GM18861 (cell line): ENCODE measurements around the gene ZNF891.

Experiments
- ATAC-seq: cut with Tn5 transposase; IDR thresholded peaks from one replicate; pipeline ENCODE4 v1.9.1; 2021; ENCODE audit not compliant: unreplicated experiment

Gene ZNF891

GRCh38 chr12:133130038-133130807 lies at the start of gene ZNF891, which contains the start of gene ZNF10:
TSS of gene ZNF891 (minus strand) at chr12:133130274. CDS start at chr12:133121918, 8,356 bp downstream.
TSS of gene ZNF10 (plus strand) at chr12:133130627. CDS start at chr12:133144493, 13,866 bp downstream.
- peak; percentile 90 for ATAC-seq

GRCh38 chr12:133174901-133175300 lies 44.8 kb upstream of the ZNF891 start:
- no peak for ATAC-seq

GRCh38 chr12:133172491-133172890 lies 42.4 kb upstream of the ZNF891 start:
- ATAC-seq, result no peak

DNA sequence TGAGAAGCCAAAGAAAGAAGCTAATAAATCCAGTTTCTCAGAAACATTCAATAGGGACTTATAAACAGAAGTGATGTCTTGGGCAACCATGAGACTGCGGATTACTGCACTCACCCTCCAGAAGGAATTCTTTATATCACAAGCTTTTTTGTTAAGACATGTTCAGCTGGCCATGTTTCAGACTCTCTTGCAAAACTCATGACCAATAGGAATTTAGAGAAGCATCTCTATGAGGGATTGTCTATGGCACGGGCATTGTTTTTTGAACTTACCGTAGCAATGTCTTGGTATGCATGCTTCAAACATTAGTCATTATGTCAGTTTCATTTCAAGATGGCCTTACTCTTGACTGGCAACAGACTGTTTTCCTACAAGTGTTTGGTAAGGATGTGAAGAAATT lies 35.7 kb upstream of the ZNF891 start:
- ATAC-seq, result no peak

- no peak for ATAC-seq
Measured at GRCh38 chr12:133156125-133156690, 26.1 kb upstream of the ZNF891 start.

GRCh38 chr12:133145981-133146380 lies 15.9 kb upstream of the ZNF891 start:
- ATAC-seq, result no peak

GRCh38 chr12:133135747-133136146 lies 5.7 kb upstream of the ZNF891 start:
- no peak for ATAC-seq

DNA sequence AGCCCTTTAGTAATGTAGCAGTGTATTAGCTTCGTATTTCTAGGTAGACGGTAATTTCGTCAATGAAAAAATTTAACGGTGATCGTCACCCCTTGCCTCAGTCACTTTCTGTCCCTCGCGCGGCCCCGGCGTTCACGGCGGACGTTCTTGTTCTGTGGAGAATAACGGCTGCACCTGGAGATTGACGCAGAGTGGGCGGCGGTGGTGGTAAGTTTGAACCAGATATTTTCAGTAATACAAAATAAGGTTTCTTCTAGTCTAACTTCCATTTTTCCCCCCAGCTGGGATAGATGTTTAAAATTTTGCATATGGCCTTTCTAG lies 694 bp upstream of the ZNF891 start:
- ATAC-seq, result peak; percentile 2

DNA sequence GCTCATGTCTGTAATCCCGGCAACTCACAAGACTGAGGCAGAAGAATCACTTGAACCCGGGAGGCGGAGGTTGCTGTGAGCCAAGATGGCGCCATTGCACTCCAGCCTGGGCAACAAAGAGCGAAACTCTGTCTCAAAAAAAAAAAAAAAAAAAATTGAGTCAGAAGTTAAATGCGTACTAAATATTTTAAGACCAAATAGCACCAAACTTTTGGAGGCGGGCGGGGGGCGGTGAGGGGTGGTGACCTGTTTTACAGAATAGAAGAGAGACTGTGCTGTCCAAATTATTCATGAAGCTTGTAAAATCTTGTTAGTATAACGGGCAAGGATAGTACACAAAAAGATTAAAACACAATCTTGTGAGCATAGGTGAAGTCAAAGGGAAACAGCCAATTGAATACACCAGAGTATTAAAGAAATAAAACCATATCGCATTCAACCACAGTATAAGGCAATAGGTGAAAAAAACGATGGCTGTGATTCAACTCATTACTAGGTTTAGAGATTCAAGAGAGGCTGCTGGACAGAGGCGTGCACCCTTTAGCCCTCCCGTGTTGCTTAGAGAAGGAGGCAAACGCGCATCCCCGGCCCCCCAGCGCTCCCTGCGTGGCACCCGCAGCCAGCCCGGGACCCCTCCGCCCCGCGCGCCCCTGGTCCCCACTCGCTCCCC lies 571 bp downstream of the ZNF891 start:
- ATAC-seq, result no peak

- ATAC-seq, result no peak
Measured at GRCh38 chr12:133124674-133125073, 5.4 kb downstream of the ZNF891 start.

GRCh38 chr12:133120385-133121191 lies 9.5 kb downstream of the ZNF891 start:
- ATAC-seq, result no peak

- ATAC-seq, result no peak
Measured at GRCh38 chr12:133108150-133108549, 21.9 kb downstream of the ZNF891 start.

DNA sequence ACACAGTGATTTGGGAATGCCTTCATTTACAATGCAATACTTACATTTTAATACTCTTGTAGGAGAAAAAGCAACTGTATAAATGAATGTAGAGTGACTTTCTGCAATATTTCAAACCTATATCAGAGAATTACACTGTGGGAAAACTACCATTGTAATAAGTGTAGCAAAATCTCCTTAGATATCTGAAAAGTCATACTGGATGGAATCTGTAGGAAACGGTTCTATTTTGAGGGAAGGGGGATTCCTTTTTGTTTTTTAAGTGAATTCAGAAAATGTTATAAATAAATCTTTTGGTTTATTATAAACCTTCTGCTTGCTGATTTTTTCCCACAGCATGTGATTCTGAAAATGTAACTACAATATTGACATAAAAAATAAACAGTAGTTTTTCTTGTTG lies 23.0 kb downstream of the ZNF891 start:
- no peak for ATAC-seq

DNA sequence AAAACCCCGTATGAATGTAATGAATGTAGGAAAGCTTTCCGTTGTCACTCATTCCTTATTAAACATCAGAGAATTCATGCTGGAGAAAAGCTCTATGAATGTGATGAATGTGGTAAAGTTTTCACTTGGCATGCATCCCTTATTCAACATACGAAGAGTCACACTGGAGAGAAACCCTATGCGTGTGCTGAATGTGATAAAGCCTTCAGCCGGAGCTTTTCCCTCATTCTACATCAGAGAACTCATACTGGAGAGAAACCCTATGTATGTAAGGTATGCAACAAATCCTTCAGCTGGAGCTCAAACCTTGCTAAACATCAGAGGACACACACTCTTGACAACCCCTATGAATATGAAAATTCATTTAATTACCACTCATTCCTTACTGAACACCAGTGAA lies 23.8 kb downstream of the ZNF891 start:
- ATAC-seq, result no peak

DNA sequence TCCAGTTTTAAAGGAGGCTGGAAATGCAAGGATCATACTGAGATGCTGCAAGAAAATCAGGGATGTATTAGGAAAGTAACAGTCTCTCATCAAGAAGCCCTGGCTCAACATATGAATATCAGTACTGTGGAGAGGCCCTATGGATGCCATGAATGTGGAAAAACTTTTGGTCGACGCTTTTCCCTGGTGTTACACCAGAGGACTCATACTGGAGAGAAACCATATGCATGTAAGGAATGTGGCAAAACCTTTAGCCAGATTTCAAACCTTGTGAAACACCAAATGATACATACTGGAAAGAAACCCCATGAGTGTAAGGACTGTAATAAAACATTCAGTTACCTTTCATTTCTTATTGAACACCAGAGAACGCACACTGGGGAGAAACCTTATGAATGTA lies 24.5 kb downstream of the ZNF891 start:
- no peak for ATAC-seq

DNA sequence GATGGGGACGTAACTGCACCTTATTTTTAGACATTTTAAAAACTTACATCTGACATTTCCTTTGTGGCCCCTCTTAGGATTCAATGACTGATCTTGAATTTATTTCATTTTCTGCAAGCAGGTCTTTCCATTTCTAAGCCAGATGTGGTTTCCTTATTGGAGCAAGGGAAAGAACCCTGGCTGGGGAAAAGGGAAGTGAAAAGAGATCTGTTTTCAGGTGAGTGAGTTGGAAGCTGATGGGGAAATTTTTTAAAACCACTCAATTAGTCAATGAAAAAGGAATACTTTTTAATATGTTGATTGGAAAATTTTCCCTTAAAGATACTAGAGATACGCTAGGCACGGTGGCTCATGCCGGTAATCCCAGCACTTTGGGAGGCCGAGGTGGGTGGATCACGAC lies 46.7 kb downstream of the ZNF891 start:
- no peak for ATAC-seq

- ATAC-seq, result no peak
Measured at GRCh38 chr12:133081159-133081780, 48.8 kb downstream of the ZNF891 start.

DNA sequence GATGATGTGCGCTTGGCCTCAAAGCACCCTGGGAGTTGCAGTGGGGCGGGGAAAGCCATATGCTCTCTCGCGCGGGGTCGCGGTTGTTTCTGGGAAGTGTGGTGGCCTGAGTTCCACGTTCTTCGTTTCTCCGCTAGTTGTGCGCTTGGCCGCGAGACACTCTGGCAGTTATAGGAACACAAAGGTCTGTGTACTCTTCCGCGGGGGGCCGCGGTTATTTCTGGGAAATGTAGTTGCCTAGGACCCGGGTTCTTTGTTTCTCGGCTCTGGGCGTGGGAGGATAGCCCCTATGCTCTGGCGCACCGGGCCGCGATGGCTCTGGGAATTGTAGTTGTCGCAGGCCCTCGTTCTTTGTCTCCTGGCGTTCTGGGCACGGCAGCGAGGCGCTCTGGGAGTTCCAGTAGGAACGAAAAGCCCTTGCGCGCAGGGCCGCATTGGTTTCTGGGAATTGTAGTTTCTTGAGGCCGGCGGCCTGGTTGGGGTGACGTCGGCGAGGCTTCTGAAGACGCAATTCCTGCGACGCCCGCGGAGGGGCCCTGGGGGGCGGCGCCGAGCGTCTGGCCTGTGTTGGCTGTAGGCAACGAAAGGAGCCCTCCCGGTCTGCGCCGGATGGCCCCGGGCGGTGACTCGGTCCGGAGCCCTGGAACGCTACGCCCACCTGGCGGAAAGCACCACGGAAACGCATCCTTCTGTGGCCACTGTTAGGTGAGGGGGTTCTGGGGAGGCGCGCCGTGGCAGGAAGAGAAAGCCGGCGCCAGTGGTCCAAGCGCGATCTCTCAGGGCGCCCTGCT lies 49.5 kb downstream of the ZNF891 start, which contains the start of gene ZNF140:
TSS of gene ZNF140 (plus strand) at position 556 of the 791 bp plus-strand sequence. CDS start 398 bp downstream, outside the sequence.
- peak; percentile 67 for ATAC-seq

GRCh38 chr12:133080026-133080367 lies 50.1 kb downstream of the ZNF891 start:
- peak; percentile 80 for ATAC-seq

DNA sequence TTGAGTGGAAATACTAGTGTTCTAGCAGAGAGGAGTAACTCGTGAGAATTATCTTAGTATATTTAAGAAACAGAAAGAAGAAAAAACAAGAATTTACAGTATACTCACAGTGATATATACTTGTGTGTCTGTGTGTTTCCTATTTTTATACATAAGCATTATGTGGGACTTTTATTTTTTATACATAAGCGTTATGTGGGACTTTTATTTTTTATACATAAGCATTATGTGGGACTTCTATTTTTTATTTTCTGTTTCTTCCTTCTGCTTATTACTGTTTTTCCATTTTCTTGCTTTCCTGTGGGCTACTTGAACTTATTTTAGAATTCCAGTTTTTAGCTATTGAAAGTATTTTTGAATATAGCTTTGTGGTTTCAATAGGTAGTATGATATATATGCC lies 56.2 kb downstream of the ZNF891 start:
- ATAC-seq, result no peak
